Gastrocnemius medialis (tissue), 4 donors: Measurements from ENCODE around the gene RIPOR3. TPM values are rescaled to one million over a fixed set of nuclear protein-coding genes. Genes with fewer than 3 reads are reported as not detected.

Experiments
- ATAC-seq, 2 donors: fragments of 150-250 bp; one replicate each; pipeline ENCODE4 v1.9.1; 2016
- DNase-seq, 2 donors: peaks; one replicate each; pipeline ENCODE4 v3.0.0-alpha.2; 2019
- H3K27ac ChIP-seq, 4 donors: fragments of 200-600 bp; sonication (generic); 1 replicate in 1 of 4; 2 replicates in 3 of 4; pipeline ENCODE4 v1.5.1; 2016 to 2018; ENCODE audit warnings: mild to moderate bottlenecking in 2 of 4, moderate library complexity in 1 of 4
- H3K27me3 ChIP-seq, 3 donors: fragments of 200-600 bp; sonication (generic) in 2 of 3; 1 replicate in 1 of 3; 2 replicates in 2 of 3; pipeline versions ENCODE4 v1.5.1 to v1.6.0; 2016 to 2019; ENCODE audit warnings: mild to moderate bottlenecking in 1 of 3, moderate library complexity in 1 of 3
- H3K36me3 ChIP-seq, 2 donors: fragments of 200-600 bp; sonication (generic) in 1 of 2; one replicate each; pipeline ENCODE4 v1.5.1; 2017 to 2018
- H3K4me1 ChIP-seq, 2 donors: fragments of 200-600 bp; sonication (generic) in 1 of 2; one replicate each; pipeline ENCODE4 v1.5.1; 2016 to 2017; ENCODE audit warnings: mild to moderate bottlenecking in 2 of 2
- H3K4me3 ChIP-seq, 4 donors: fragments of 200-600 bp; sonication (generic) in 3 of 4; 1 replicate in 1 of 4; 2 replicates in 3 of 4; pipeline ENCODE4 v1.5.1; 2016 to 2019; ENCODE audit warnings: mild to moderate bottlenecking in 2 of 4
- H3K9me3 ChIP-seq, 3 donors: fragments of 200-600 bp; sonication (generic) in 2 of 3; 1 replicate in 1 of 3; 2 replicates in 2 of 3; pipeline ENCODE4 v1.5.1; 2016 to 2019
- POLR2A ChIP-seq, 2 donors: fragments of 450-650 bp; IDR thresholded peaks; one replicate each; pipeline ENCODE4 v1.6.1; 2017; ENCODE audit warnings: antibody characterized with exemption in 2 of 2, mild to moderate bottlenecking in 2 of 2, moderate library complexity in 2 of 2
- in situ Hi-C, 4 donors: fragments of 200-750 bp; cut with MboI; loops; one replicate each; pipeline versions ENCODE4 v1.15.0 to v1.8.0; 2017; ENCODE audit warnings: low sequenced_read_pairs in 4 of 4
- intact Hi-C: fragments of 100-400 bp; cut with DNase I; formaldehyde crosslinking; loops from one replicate; pipeline ENCODE4 v1.15.1; 2023; ENCODE audit warnings: low total_unique reads
- total RNA-seq, 4 donors: library from RNA; depleted of rRNA; stranded (reverse); fragments of >200 nt; gene quantifications; one replicate each; pipeline versions ENCODE4 v1.1.0 to v1.2.3, GENCODE V29; 2016
- TF ChIP-seq, protein P1 (sequence below), 5 experiments: fragments of 450-650 bp in 3 of 5; fragments of 200-600 bp in 2 of 5; sonication (generic) in 2 of 5; IDR thresholded peaks in 4 of 5; conservative IDR thresholded peaks in 1 of 5; 1 replicate in 4 of 5; 2 replicates in 1 of 5; pipeline ENCODE4 v1.5.1; 2016 to 2019; ENCODE audit warnings: antibody characterized with exemption in 5 of 5, mild to moderate bottlenecking in 3 of 5, moderate library complexity in 3 of 5

RIPOR3 gene
- total RNA-seq, 4 donors from 2014 or later: 5.3 to 12.5 (median 8.2) TPM

DNA sequence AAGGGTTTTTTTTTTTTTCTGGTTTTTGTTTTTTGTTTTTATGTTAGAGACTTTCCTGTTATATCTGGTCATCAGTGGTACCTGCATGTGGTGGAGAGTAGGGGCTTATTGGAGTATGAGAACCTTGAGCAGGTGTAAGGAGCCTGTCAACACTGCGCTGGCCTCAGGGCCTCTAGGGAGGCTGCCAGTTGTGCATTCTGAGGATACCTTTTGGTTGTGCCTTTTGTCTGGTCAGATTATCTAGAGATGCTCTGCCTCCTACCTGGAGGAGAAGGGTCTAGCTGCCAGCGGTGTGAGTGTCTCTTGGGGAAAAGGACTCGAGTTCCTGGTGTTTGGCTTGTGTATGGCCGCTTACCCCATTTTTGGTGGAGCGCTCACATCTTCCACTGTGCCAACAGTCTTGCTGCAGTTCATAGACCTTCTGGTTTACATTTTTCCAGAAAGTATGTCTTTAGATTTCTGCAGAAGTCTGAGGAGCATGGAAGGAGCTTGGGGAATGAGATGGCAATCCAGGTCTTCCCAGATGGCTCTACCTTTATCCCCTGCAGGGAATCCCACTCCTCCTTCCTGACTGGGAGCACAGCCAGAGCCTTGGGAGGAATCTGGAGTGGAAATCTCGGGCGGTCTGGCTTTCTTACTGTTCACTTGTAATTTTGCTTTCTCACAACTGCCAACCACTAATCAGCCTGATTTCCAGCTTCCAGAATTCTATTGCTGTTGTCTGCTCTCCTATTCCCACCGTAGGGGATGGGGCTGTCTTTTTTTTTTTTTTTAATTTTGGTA is 131.3 kb downstream of the RIPOR3 start:
- no peak for DNase-seq
- no peak for TF ChIP-seq POLR2A (IDR thresholded peaks at IDR 0.05)
- TF ChIP-seq, protein P1, sequence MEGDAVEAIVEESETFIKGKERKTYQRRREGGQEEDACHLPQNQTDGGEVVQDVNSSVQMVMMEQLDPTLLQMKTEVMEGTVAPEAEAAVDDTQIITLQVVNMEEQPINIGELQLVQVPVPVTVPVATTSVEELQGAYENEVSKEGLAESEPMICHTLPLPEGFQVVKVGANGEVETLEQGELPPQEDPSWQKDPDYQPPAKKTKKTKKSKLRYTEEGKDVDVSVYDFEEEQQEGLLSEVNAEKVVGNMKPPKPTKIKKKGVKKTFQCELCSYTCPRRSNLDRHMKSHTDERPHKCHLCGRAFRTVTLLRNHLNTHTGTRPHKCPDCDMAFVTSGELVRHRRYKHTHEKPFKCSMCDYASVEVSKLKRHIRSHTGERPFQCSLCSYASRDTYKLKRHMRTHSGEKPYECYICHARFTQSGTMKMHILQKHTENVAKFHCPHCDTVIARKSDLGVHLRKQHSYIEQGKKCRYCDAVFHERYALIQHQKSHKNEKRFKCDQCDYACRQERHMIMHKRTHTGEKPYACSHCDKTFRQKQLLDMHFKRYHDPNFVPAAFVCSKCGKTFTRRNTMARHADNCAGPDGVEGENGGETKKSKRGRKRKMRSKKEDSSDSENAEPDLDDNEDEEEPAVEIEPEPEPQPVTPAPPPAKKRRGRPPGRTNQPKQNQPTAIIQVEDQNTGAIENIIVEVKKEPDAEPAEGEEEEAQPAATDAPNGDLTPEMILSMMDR (IDR thresholded peaks at IDR 0.05 in 4 of 5, conservative IDR thresholded peaks at IDR 0.05 in 1 of 5): no peak
- ATAC-seq: no peak
- intact Hi-C loops (no loop called here), in situ Hi-C loops (no loop called here)
- no peaks in the 10 kb centered on the region for H3K9me3 ChIP-seq
- H3K27ac ChIP-seq: peak overlapping the region in 3 of 4 donors; percentile 89 to 90 (median 89)
- H3K4me3 ChIP-seq: no peak overlapping the region
- no peaks in the 10 kb centered on the region for H3K27me3 ChIP-seq
- H3K36me3 ChIP-seq: peaks cover 0 to 3% of the 10 kb centered on the region in 2 donors
- peaks cover 51 to 72% of the 10 kb centered on the region in 2 donors for H3K4me1 ChIP-seq

DNA sequence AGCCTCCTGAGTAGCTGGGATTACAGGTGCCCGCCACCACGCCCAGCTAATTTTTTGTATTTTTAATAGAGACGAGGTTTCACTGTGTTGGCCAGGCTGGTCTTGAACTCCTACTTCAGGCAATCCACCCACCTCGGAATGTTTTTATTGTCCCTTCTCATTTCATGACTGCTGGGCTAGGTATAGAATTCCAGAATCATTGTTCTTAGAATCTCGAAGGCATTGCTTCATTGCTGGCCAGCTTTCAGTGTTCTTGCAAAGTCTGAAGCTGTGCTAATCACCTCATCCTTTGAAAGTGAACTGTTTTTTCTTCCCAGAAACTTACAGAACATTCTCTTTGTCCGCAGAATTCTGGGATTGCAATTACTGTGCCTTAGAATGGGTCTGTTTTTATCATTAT is 132.2 kb downstream of the RIPOR3 start:
- peaks cover 48 to 63% of the 10 kb centered on the region in 2 donors for H3K4me1 ChIP-seq
- TF ChIP-seq, protein P1 (IDR thresholded peaks at IDR 0.05 in 4 of 5, conservative IDR thresholded peaks at IDR 0.05 in 1 of 5): no peak
- TF ChIP-seq POLR2A (IDR thresholded peaks at IDR 0.05): no peak
- in situ Hi-C loops: no loop called here
- H3K27ac ChIP-seq: peak overlapping the region in 2 of 4 donors; percentile 42
- ATAC-seq (no peak), DNase-seq (no peak)
- no peaks in the 10 kb centered on the region for H3K36me3 ChIP-seq
- H3K9me3 ChIP-seq: no peaks in the 10 kb centered on the region
- intact Hi-C loops: no loop called here
- no peak overlapping the region for H3K4me3 ChIP-seq
- H3K27me3 ChIP-seq: no peaks in the 10 kb centered on the region

DNA sequence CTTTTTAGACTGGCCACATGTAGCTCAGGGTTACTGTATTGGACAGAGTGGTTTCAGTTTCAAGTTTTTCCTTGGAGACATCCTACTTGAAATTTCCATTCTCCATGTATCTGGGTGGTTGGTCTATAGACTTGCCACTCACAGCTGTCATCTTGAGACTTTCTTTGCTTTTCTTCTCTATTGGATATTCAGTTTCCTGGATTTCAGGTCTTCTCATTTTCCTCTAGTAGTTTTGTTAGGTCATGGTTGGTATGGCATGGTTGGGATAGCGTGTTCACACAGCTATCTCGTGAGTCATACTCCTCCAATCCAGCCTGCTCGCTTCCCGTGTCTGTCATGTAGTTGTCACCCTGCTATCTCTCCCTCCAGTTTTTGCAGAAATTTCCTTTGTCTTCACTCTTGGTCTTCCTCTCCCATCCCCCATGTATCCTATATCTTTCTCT is 132.8 kb downstream of the RIPOR3 start:
- no peak for DNase-seq
- H3K27me3 ChIP-seq: no peaks in the 10 kb centered on the region
- no peak overlapping the region for H3K4me3 ChIP-seq
- intact Hi-C loops (no loop called here), in situ Hi-C loops (no loop called here)
- H3K9me3 ChIP-seq: no peaks in the 10 kb centered on the region
- no peak for TF ChIP-seq POLR2A (IDR thresholded peaks at IDR 0.05)
- TF ChIP-seq, protein P1 (IDR thresholded peaks at IDR 0.05 in 4 of 5, conservative IDR thresholded peaks at IDR 0.05 in 1 of 5): no peak
- peaks cover 41 to 57% of the 10 kb centered on the region in 2 donors for H3K4me1 ChIP-seq
- peak overlapping the region; percentile 31 to 44 (median 42) for H3K27ac ChIP-seq
- peak in 1 of 2 donors; percentile 27 for ATAC-seq
- H3K36me3 ChIP-seq: no peaks in the 10 kb centered on the region

DNA sequence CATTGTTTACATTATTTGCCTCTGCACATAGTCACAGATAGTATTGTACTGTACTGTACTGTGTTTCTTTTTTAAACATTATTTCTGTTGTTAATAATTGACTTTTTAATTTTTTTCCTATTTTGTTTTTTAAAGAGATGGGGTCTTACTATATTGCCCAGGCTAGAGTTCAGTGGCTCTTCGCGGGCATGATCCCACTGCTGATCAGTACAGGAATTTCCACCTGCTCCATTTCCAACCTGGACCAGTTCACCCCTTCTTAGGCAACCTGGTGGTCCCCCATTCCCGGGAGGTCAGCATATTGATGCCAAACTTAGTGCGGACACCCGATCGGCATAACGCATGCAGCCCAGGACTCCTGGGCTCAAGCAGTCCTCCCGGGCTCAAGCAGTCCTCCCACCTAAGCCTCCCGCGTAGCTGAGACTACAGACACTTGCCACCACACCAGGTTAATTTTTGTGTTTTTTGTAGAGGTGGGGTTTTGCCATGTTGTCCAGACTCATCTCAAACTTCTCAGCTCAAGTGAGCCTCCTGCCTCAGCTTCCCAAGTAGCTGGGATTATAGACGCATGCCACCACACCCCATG is 133.7 kb downstream of the RIPOR3 start:
- Histone ChIP-seq H3K27ac (no peak overlapping the region), H3K4me3 (no peak overlapping the region), H3K4me1 (peaks cover 33 to 48% of the 10 kb centered on the region in 2 donors), H3K36me3 (no peaks in the 10 kb centered on the region), H3K9me3 (no peaks in the 10 kb centered on the region), H3K27me3 (no peaks in the 10 kb centered on the region)
- TF ChIP-seq, protein P1 (IDR thresholded peaks at IDR 0.05 in 4 of 5, conservative IDR thresholded peaks at IDR 0.05 in 1 of 5): no peak
- no peak for TF ChIP-seq POLR2A (IDR thresholded peaks at IDR 0.05)
- DNase-seq (no peak), ATAC-seq (no peak)
- intact Hi-C loops (no loop called here), in situ Hi-C loops (no loop called here)
